HEK293 (cell line): Measurements from ENCODE around the gene PLA2G1B.

Source experiments
- BCL11A ChIP-seq: fragments of 450-650 bp; formaldehyde crosslinking; IDR thresholded peaks from 2 replicates; pipeline ENCODE4 v1.5.1; 2016; ENCODE audit warnings: low read depth, missing biosample characterization, missing genetic modification characterization
- BCL11B ChIP-seq: fragments of 450-650 bp; formaldehyde crosslinking; IDR thresholded peaks from 2 replicates; pipeline ENCODE4 v1.5.1; 2016; ENCODE audit warnings: low read depth, missing biosample characterization, missing genetic modification characterization
- FEZF1 ChIP-seq: fragments of 450-650 bp; formaldehyde crosslinking; IDR thresholded peaks from 2 replicates; pipeline ENCODE4 v1.5.1; 2016; ENCODE audit warnings: missing biosample characterization, missing genetic modification characterization
- GLI2 ChIP-seq: fragments of 450-650 bp; formaldehyde crosslinking; IDR thresholded peaks from 2 replicates; pipeline ENCODE4; 2017; ENCODE audit warnings: missing biosample characterization, missing genetic modification characterization, low read depth, borderline replicate concordance
- HOXD13 ChIP-seq: sonication (generic); formaldehyde crosslinking; IDR thresholded peaks from 2 replicates; pipeline ENCODE4 v1.8.0; 2022; ENCODE audit warnings: missing genetic modification reagents, borderline replicate concordance
- YY2 ChIP-seq: fragments of 450-650 bp; formaldehyde crosslinking; IDR thresholded peaks from 2 replicates; pipeline ENCODE4 v1.5.1; 2016; ENCODE audit warnings: missing biosample characterization, missing genetic modification characterization
- ZFP41 ChIP-seq: fragments of 450-650 bp; formaldehyde crosslinking; IDR thresholded peaks from 2 replicates; pipeline ENCODE4 v1.5.1; 2016; ENCODE audit warnings: missing biosample characterization, missing genetic modification characterization, borderline replicate concordance
- ZFP69B ChIP-seq: fragments of 450-650 bp; formaldehyde crosslinking; IDR thresholded peaks from 2 replicates; pipeline ENCODE4 v1.5.1; 2016; ENCODE audit warnings: missing biosample characterization, missing genetic modification characterization
- ZNF112 ChIP-seq: fragments of 450-650 bp; formaldehyde crosslinking; IDR thresholded peaks from 2 replicates; pipeline ENCODE4 v1.5.0; 2017; ENCODE audit warnings: missing biosample characterization, missing genetic modification characterization
- ZNF121 ChIP-seq: fragments of 450-650 bp; formaldehyde crosslinking; IDR thresholded peaks from 2 replicates; pipeline ENCODE4 v1.5.1; 2016; ENCODE audit warnings: missing biosample characterization, missing genetic modification characterization
- ZNF146 ChIP-seq: fragments of 450-650 bp; formaldehyde crosslinking; IDR thresholded peaks from 2 replicates; pipeline ENCODE4 v1.5.1; 2016; ENCODE audit warnings: missing biosample characterization, missing genetic modification characterization
- ZNF155 ChIP-seq: fragments of 450-650 bp; formaldehyde crosslinking; IDR thresholded peaks from 2 replicates; pipeline ENCODE4 v1.5.1; 2016; ENCODE audit warnings: missing biosample characterization, missing genetic modification characterization
- ZNF202 ChIP-seq: fragments of 450-650 bp; formaldehyde crosslinking; IDR thresholded peaks from 2 replicates; pipeline ENCODE4 v1.5.1; 2016; ENCODE audit warnings: missing biosample characterization, missing genetic modification characterization, borderline replicate concordance
- ZNF221 ChIP-seq: fragments of 450-650 bp; formaldehyde crosslinking; IDR thresholded peaks from 2 replicates; pipeline ENCODE4 v1.5.1; 2017; ENCODE audit warnings: missing biosample characterization, missing genetic modification characterization, borderline replicate concordance
- ZNF23 ChIP-seq: fragments of 450-650 bp; formaldehyde crosslinking; IDR thresholded peaks from 2 replicates; pipeline ENCODE4 v1.5.1; 2016; ENCODE audit warnings: missing biosample characterization, missing genetic modification characterization, borderline replicate concordance
- ZNF292 ChIP-seq: fragments of 450-650 bp; formaldehyde crosslinking; IDR thresholded peaks from 2 replicates; pipeline ENCODE4 v1.5.1; 2016; ENCODE audit warnings: low read depth, missing biosample characterization, missing genetic modification characterization, borderline replicate concordance
- ZNF544 ChIP-seq: fragments of 450-650 bp; formaldehyde crosslinking; IDR thresholded peaks from 2 replicates; pipeline ENCODE4 v1.5.0; 2017; ENCODE audit warnings: missing biosample characterization, missing genetic modification characterization
- ZNF548 ChIP-seq: fragments of 450-650 bp; formaldehyde crosslinking; IDR thresholded peaks from 2 replicates; pipeline ENCODE4 v1.5.1; 2016; ENCODE audit warnings: missing biosample characterization, missing genetic modification characterization
- ZNF600 ChIP-seq: fragments of 450-650 bp; formaldehyde crosslinking; IDR thresholded peaks from 2 replicates; pipeline ENCODE4 v1.5.1; 2016; ENCODE audit warnings: missing biosample characterization, missing genetic modification characterization
- ZNF701 ChIP-seq: fragments of 450-650 bp; formaldehyde crosslinking; IDR thresholded peaks from 2 replicates; pipeline ENCODE4 v1.5.1; 2016; ENCODE audit warnings: missing biosample characterization, missing genetic modification characterization
- TF ChIP-seq, protein P1 (sequence below): fragments of 450-650 bp; formaldehyde crosslinking; IDR thresholded peaks from 2 replicates; pipeline ENCODE4 v1.5.1; 2016; ENCODE audit warnings: missing biosample characterization, missing genetic modification characterization
- TF ChIP-seq, protein P2 (sequence below): fragments of 450-650 bp; formaldehyde crosslinking; IDR thresholded peaks from 2 replicates; pipeline ENCODE4 v1.5.1; 2016; ENCODE audit warnings: missing biosample characterization, missing genetic modification characterization
- TF ChIP-seq, protein P3 (sequence below): fragments of 450-650 bp; formaldehyde crosslinking; IDR thresholded peaks from 2 replicates; pipeline ENCODE4; 2016; ENCODE audit warnings: missing biosample characterization, missing genetic modification characterization
- TF ChIP-seq, protein P4 (sequence below): fragments of 450-650 bp; formaldehyde crosslinking; IDR thresholded peaks from 2 replicates; pipeline ENCODE4 v1.5.1; 2016; ENCODE audit warnings: missing biosample characterization, missing genetic modification characterization, borderline replicate concordance
- TF ChIP-seq, protein P5 (sequence below): fragments of 450-650 bp; formaldehyde crosslinking; optimal IDR thresholded peaks from 2 replicates; pipeline ENCODE3; 2016; ENCODE audit warnings: missing biosample characterization, mild to moderate bottlenecking, missing genetic modification characterization
- TF ChIP-seq, protein P6 (sequence below): fragments of 450-650 bp; formaldehyde crosslinking; IDR thresholded peaks from 2 replicates; pipeline ENCODE4 v1.5.1; 2016; ENCODE audit warnings: missing biosample characterization, missing genetic modification characterization

Gene PLA2G1B

DNA sequence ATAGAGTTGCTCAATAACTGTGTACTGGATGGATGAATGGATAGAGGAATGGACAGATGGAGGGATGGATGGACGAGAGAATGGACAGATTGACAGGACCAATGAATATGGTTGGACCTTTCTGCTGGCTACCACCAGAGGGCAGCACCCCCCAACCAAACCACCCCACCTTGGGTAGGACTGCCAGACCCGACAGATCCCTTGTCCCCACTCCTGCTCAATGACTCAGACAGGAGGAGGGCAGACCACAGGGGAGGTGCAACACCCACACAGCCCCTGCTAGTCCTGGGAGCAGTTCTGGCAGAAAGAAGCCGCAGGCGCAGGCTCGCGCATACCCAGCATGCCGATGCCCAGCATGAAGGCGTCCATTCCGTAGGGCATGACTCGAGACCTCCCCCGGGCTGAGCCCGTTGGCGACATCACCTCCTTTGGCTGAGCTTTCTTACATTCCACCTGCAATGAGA, 29.0 kb upstream of the PLA2G1B start (continued):
- TF ChIP-seq ZFP69B (tag by site-specific recombination) (0 out of 2 replicates have a peak, but pooled peaks have one; percentile 24), ZNF548 (tag by site-specific recombination) (no peak), ZNF146 (no peak), GLI2 (tag by site-specific recombination) (no peak), ZFP41 (no peak), YY2 (tag by site-specific recombination) (peak; percentile 81), ZNF112 (tag by site-specific recombination) (no peak), ZNF221 (tag by site-specific recombination) (no peak), BCL11B (tag by site-specific recombination) (no peak), ZNF121 (tag by site-specific recombination) (no peak), ZNF155 (tag by site-specific recombination) (no peak), ZNF23 (tag by site-specific recombination) (no peak), ZNF701 (no peak), BCL11A (tag by site-specific recombination) (no peak), ZNF600 (tag by site-specific recombination) (peak; percentile 100), ZNF292 (no peak), ZNF202 (no peak), FEZF1 (tag by site-specific recombination) (no peak), ZNF544 (no peak), HOXD13 (CRISPR knock-in tag) (no peak)
- TF ChIP-seq, protein P1, sequence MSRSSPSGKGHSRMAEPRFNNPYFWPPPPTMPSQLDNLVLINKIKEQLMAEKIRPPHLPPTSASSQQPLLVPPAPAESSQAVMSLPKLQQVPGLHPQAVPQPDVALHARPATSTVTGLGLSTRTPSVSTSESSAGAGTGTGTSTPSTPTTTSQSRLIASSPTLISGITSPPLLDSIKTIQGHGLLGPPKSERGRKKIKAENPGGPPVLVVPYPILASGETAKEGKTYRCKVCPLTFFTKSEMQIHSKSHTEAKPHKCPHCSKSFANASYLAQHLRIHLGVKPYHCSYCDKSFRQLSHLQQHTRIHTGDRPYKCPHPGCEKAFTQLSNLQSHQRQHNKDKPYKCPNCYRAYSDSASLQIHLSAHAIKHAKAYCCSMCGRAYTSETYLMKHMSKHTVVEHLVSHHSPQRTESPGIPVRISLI (tag by site-specific recombination): no peak
- TF ChIP-seq, protein P2, sequence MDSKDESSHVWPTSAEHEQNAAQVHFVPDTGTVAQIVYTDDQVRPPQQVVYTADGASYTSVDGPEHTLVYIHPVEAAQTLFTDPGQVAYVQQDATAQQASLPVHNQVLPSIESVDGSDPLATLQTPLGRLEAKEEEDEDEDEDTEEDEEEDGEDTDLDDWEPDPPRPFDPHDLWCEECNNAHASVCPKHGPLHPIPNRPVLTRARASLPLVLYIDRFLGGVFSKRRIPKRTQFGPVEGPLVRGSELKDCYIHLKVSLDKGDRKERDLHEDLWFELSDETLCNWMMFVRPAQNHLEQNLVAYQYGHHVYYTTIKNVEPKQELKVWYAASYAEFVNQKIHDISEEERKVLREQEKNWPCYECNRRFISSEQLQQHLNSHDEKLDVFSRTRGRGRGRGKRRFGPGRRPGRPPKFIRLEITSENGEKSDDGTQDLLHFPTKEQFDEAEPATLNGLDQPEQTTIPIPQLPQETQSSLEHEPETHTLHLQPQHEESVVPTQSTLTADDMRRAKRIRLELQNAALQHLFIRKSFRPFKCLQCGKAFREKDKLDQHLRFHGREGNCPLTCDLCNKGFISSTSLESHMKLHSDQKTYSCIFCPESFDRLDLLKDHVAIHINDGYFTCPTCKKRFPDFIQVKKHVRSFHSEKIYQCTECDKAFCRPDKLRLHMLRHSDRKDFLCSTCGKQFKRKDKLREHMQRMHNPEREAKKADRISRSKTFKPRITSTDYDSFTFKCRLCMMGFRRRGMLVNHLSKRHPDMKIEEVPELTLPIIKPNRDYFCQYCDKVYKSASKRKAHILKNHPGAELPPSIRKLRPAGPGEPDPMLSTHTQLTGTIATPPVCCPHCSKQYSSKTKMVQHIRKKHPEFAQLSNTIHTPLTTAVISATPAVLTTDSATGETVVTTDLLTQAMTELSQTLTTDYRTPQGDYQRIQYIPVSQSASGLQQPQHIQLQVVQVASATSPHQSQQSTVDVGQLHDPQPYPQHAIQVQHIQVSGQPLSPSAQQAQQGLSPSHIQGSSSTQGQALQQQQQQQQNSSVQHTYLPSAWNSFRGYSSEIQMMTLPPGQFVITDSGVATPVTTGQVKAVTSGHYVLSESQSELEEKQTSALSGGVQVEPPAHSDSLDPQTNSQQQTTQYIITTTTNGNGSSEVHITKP (tag by site-specific recombination): peak; percentile 86
- TF ChIP-seq, protein P3, sequence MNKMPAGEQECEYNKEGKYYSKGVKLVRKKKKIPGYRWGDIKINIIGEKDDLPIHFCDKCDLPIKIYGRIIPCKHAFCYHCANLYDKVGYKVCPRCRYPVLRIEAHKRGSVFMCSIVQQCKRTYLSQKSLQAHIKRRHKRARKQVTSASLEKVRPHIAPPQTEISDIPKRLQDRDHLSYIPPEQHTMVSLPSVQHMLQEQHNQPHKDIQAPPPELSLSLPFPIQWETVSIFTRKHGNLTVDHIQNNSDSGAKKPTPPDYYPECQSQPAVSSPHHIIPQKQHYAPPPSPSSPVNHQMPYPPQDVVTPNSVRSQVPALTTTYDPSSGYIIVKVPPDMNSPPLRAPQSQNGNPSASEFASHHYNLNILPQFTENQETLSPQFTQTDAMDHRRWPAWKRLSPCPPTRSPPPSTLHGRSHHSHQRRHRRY: no peak
- TF ChIP-seq, protein P4, sequence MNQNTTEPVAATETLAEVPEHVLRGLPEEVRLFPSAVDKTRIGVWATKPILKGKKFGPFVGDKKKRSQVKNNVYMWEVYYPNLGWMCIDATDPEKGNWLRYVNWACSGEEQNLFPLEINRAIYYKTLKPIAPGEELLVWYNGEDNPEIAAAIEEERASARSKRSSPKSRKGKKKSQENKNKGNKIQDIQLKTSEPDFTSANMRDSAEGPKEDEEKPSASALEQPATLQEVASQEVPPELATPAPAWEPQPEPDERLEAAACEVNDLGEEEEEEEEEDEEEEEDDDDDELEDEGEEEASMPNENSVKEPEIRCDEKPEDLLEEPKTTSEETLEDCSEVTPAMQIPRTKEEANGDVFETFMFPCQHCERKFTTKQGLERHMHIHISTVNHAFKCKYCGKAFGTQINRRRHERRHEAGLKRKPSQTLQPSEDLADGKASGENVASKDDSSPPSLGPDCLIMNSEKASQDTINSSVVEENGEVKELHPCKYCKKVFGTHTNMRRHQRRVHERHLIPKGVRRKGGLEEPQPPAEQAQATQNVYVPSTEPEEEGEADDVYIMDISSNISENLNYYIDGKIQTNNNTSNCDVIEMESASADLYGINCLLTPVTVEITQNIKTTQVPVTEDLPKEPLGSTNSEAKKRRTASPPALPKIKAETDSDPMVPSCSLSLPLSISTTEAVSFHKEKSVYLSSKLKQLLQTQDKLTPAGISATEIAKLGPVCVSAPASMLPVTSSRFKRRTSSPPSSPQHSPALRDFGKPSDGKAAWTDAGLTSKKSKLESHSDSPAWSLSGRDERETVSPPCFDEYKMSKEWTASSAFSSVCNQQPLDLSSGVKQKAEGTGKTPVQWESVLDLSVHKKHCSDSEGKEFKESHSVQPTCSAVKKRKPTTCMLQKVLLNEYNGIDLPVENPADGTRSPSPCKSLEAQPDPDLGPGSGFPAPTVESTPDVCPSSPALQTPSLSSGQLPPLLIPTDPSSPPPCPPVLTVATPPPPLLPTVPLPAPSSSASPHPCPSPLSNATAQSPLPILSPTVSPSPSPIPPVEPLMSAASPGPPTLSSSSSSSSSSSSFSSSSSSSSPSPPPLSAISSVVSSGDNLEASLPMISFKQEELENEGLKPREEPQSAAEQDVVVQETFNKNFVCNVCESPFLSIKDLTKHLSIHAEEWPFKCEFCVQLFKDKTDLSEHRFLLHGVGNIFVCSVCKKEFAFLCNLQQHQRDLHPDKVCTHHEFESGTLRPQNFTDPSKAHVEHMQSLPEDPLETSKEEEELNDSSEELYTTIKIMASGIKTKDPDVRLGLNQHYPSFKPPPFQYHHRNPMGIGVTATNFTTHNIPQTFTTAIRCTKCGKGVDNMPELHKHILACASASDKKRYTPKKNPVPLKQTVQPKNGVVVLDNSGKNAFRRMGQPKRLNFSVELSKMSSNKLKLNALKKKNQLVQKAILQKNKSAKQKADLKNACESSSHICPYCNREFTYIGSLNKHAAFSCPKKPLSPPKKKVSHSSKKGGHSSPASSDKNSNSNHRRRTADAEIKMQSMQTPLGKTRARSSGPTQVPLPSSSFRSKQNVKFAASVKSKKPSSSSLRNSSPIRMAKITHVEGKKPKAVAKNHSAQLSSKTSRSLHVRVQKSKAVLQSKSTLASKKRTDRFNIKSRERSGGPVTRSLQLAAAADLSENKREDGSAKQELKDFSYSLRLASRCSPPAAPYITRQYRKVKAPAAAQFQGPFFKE: no peak
- TF ChIP-seq, protein P5, sequence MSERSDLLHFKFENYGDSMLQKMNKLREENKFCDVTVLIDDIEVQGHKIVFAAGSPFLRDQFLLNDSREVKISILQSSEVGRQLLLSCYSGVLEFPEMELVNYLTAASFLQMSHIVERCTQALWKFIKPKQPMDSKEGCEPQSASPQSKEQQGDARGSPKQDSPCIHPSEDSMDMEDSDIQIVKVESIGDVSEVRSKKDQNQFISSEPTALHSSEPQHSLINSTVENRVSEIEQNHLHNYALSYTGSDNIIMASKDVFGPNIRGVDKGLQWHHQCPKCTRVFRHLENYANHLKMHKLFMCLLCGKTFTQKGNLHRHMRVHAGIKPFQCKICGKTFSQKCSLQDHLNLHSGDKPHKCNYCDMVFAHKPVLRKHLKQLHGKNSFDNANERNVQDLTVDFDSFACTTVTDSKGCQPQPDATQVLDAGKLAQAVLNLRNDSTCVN: peak; percentile 24
- TF ChIP-seq, protein P6, sequence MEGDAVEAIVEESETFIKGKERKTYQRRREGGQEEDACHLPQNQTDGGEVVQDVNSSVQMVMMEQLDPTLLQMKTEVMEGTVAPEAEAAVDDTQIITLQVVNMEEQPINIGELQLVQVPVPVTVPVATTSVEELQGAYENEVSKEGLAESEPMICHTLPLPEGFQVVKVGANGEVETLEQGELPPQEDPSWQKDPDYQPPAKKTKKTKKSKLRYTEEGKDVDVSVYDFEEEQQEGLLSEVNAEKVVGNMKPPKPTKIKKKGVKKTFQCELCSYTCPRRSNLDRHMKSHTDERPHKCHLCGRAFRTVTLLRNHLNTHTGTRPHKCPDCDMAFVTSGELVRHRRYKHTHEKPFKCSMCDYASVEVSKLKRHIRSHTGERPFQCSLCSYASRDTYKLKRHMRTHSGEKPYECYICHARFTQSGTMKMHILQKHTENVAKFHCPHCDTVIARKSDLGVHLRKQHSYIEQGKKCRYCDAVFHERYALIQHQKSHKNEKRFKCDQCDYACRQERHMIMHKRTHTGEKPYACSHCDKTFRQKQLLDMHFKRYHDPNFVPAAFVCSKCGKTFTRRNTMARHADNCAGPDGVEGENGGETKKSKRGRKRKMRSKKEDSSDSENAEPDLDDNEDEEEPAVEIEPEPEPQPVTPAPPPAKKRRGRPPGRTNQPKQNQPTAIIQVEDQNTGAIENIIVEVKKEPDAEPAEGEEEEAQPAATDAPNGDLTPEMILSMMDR (tag by site-specific recombination): peak; percentile 86
